HG02981 (cell line): ENCODE measurements around the gene TPCN2.

Experiments
- ATAC-seq: cut with Tn5 transposase; IDR thresholded peaks from one replicate; pipeline ENCODE4 v1.9.1; 2021; ENCODE audit warnings: mild to moderate bottlenecking, moderate library complexity; ENCODE audit not compliant: unreplicated experiment

The TPCN2 gene

GRCh38 chr11:69010361-69010891, 38.3 kb upstream of the TPCN2 start:
- ATAC-seq: no peak

GRCh38 chr11:69010964-69011623, 37.6 kb upstream of the TPCN2 start:
- no peak for ATAC-seq

- ATAC-seq: no peak
These were observed 37.1 kb upstream of the TPCN2 start for GRCh38 chr11:69011624-69012091.

- ATAC-seq: no peak
These were observed 36.4 kb upstream of the TPCN2 start for GRCh38 chr11:69012092-69013008.

GRCh38 chr11:69013009-69013951, 35.5 kb upstream of the TPCN2 start, which contains the start of gene MRGPRF:
Gene MRGPRF (minus strand): TSS chr11:69013246. CDS start chr11:69009901, 3,345 bp downstream.
- no peak for ATAC-seq

- ATAC-seq: no peak
These were observed 34.5 kb upstream of the TPCN2 start for GRCh38 chr11:69014084-69014851.

GRCh38 chr11:69014898-69015549, 33.7 kb upstream of the TPCN2 start:
- no peak for ATAC-seq

- no peak for ATAC-seq
These were observed 30.8 kb upstream of the TPCN2 start for GRCh38 chr11:69017951-69018350.

- no peak for ATAC-seq
These were observed 29.8 kb upstream of the TPCN2 start for GRCh38 chr11:69018924-69019323.

GRCh38 chr11:69022260-69022659, 26.5 kb upstream of the TPCN2 start:
- no peak for ATAC-seq

GRCh38 chr11:69024509-69024908, 24.2 kb upstream of the TPCN2 start:
- no peak for ATAC-seq

- ATAC-seq: no peak
These were observed 20.9 kb upstream of the TPCN2 start for GRCh38 chr11:69027704-69028372.

GRCh38 chr11:69030301-69030700, 18.4 kb upstream of the TPCN2 start:
- no peak for ATAC-seq

GRCh38 chr11:69032833-69033232, 15.9 kb upstream of the TPCN2 start:
- no peak for ATAC-seq

- no peak for ATAC-seq
These were observed 15.3 kb upstream of the TPCN2 start for GRCh38 chr11:69033431-69033830.

GRCh38 chr11:69034123-69034867, 14.4 kb upstream of the TPCN2 start:
- no peak for ATAC-seq

- ATAC-seq: no peak
These were observed 13.4 kb upstream of the TPCN2 start for GRCh38 chr11:69035150-69035945.
